Left renal cortex interstitium (tissue), 4 donors: Measurements from ENCODE around the gene NELFCD. TPM values are rescaled to one million over a fixed set of nuclear protein-coding genes. Genes with fewer than 3 reads are reported as not detected.
"Not testable (repeated sequence)": the region's sequence is repeated elsewhere in the genome, so short reads cannot be mapped to it uniquely, and the experiment has no call there.

Experiments
- DNase-seq, 4 donors: peaks; one replicate each; pipeline ENCODE4 v3.0.0-alpha.2; 2013; ENCODE audit warnings: low read depth in 4 of 4, low spot score in 2 of 4, missing footprints in 1 of 4
- polyA plus RNA-seq, 4 donors: library from polyadenylated mRNA; unstranded; fragments of 120-200 nt; gene quantifications; one replicate each; pipeline ENCODE4 v1.2.1, GENCODE V29; 2013; ENCODE audit not compliant: insufficient read length in 4 of 4

NELFCD gene
- polyA plus RNA-seq, 4 donors = 108 to 159 (median 127) TPM

DNA sequence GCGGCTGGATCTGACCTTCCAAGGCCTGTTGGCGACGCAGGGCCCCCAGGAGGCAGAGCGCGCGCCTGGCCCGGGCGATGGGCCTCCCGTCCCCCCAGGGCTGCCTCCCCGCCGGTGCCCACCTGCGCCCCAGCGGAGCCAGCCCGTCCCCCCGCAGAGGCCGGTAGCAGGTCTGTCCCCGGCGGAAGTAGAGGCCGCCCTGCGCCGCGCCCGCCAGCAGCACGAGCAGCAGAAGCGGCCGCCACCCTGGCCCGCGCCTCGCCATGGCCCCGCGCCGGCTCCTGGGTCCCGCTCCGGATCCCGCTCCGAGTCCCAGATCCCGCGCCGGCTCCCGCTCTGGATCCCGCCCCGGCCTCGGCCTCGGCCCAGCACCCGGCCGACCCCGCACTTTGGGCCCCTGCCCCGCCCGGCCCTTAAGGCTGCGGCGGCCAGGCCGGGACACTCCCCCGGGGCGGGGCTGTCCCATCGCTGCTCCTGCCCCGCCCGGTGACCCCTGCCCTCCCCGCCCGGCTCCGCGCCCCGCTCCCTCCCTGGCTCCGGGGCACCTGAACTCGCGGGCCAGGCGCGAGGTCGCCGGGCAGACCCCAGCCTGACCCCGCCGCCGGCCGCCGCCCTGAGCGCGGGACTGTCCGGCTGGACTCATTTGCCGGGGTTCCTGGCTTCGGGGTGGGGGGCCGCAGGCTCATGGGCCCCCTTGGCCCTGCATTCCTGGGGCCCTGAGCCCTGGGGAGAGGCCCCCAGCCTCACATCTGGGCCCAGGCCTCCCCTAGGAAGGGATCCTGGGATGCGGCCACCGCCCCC, 26.0 kb downstream of the NELFCD start, which contains the start of gene CTSZ:
Gene CTSZ (minus strand): TSS at position 391 of the 801 bp plus-strand sequence. CDS start 126 bp downstream, at position 265.
- DNase-seq = peak in 2 of 4 donors; percentile 32 to 34

DNA sequence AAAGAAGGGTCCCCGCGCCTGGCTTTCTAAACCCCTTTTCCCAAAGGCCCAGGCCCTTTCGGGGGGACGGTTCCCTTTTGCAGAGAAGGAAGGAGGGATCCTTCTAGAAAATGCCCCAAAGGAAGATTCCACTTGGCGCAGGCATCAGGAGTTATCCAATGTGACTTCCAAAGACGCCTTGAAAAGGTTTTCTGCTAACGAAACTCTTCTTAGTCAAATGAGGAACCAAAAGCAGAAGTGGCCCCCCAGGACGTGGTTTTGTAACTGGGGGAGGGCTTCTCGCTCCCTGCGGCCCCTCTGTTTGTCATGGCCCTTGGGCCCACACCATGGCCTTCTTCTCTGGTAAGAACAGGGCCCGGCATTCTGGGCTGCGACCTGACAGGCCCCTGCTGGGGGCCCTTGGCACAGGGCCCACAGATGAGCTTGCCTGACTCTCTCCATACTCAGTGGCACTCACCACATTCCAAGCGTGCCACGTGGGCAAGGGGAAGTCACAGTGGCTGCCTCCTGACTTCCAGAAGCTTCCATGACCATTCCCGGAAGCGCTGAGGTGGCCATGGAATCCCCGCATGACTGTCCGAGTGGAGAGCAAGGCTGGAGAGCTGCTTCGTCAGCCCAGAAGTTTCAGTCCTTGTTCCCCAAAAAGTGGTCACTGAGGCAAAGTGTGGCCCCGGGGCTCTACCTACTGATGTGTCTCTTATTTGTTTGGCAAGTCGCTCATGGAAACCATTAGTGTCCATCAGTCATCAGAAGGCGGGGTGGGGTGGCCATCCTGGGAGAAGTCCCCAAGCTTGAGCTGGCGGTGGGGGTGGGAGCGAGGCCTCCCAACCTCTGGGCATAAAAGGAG, 26.8 kb downstream of the NELFCD start:
- DNase-seq = no peak

DNA sequence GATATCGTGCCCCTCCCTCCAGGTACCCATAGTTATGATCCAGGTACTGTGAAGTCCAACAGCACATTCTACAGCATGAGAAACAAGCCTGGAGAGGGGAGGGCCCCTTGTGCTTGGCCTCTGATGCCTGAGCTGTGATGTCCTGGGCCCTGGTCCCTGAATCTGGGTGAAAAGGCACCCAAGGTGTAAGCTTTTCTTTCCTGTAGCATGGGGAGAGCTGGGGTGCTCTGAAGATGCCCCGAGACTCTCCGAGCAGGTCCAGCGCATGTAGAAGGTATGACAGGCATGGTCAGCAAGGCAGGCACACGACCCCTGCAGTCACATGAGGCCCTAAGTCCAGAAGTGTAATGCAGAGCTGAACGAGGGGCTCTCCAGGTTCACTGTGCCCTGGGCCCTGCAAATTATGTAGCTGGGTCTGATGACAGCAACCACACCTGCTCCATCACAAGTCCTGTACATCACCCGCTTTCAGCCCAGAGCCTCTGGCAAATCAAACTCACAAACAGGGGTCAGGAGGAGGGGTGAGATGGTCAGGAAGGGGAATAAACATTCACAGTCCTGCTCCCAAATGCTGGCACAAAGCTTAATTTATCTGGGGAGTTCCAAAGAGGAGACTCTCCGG, 27.8 kb downstream of the NELFCD start:
- no peak for DNase-seq

DNA sequence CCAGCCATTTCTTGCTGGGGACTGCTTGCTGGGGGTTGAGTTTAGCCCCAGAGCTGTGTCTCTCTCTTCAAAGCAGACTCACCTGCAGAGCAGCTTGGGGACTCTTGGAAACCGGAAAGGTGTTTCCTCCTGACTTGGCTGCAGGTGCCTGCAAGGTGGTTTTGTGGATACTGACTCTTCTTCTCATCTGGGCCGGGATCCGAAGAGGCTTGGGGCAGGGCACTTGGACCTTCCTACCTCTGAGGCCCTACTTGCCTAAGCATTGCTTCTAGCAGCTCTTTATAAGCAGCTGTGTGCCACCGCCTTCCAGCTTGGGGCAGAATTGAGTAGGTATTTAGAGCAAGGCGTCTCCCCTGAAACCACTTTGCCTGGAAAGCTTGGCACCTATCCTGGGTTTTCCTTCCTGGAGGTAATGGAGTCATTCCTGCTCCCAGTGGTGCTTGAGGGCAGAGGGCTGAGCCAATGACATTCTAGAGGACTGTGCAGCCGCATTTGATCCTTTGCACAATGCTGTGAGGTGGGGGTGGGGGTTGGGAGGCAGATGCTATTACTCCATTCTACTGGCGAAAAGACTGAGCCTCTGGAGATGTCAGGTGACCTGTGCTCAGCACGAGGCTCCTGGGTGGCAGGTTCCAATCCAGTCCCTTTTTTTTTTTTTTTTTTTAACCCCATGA, 29.4 kb downstream of the NELFCD start:
- DNase-seq = no peak

DNA sequence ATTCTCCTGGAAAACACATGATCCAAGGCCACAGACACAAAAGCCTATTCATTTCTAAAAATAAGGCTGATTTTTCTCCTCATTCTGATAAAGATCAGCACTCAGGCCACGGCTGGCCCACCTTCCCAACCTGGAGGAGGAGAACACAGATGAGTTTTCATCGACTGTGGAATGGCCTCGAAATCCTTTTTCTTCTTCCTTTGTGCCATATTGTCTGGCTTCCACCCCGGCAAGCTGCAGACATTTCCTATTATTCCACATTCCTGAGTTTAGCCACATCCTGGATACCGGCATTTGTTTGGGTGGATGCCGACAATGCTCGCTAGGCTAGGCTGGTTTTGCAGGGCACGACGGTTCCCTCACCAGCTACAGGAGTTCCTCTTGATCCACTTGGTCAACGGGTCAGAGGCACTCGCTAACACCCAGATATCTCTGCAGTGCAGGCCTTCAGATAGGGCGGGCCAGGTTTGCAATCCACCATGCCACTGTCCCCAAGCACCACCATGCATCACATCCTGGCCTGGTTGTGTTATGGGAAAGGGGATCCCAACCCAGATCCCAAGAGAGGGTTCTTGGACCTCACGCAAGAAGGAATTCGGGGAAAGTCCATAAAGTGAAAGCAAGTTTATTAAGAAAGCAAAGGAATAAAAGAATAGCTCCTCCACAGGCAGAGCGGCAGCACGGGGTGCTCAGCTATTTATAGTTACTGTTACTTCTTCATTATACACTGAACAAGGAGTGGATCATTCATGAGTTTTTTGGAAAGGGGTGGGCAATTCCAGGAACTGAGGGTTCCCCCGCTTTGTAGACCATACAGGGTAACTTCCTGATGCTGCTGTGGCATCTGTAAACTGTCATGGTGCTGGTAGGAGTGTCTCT, 30.2 kb downstream of the NELFCD start:
- DNase-seq = no peak

DNA sequence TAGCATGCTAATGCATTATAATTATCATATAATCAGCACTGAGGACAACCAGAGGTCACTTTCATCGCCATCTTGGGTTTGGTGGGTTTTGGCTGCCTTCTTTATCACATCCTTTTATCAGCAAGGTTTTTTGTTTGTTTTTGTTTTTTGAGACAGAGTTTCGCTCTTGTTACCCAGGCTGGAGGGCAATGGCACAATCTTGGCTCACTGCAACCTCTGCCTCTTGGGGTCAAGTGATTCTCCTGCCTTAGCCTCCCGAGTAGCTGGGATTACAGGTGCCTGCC, 30.8 kb downstream of the NELFCD start:
- not testable (repeated sequence) for DNase-seq

DNA sequence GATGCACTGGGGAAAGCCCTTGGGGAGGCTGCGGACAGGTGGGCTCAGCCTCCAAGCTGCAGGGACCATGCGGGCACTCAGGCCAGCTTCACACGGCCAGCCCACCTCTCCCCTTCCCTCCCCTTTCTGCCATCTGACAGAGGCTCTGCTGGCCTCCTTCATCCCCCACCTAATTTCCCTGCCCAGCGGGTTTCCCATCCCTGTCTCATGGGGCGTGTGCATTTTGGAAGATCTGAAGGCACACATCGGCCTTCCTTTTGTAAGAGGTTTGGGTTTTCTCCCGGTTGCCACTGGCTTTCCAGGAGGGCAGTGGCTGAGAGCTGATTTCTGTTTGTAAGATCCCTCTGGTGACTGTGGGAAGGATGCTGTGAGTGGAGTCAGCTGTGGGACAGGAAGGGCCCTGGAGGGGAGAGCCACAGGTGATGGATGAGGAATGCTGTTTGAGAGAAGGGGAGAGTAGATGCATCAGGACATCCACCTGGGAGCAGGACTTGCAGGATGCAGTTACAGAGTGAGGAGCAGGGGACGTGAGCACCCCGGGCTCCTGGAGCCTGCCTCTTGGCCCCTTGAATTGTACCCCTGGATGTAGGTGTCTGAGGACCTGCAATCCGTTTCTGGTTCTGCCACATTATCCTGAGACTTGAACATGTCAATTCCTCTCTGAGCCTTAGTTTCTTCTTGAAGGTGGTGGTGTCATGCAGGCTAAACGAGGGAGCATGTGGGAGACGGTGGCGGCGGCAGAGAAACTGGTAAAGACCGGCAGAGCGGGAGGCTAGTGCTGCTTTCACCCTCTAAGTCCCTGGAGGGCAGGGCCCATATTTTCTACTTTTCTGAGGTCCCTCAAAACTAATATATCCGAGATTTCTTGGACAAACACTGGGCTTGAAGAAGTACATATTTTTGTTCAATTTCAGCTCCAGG, 32.2 kb downstream of the NELFCD start:
- DNase-seq = no peak

DNA sequence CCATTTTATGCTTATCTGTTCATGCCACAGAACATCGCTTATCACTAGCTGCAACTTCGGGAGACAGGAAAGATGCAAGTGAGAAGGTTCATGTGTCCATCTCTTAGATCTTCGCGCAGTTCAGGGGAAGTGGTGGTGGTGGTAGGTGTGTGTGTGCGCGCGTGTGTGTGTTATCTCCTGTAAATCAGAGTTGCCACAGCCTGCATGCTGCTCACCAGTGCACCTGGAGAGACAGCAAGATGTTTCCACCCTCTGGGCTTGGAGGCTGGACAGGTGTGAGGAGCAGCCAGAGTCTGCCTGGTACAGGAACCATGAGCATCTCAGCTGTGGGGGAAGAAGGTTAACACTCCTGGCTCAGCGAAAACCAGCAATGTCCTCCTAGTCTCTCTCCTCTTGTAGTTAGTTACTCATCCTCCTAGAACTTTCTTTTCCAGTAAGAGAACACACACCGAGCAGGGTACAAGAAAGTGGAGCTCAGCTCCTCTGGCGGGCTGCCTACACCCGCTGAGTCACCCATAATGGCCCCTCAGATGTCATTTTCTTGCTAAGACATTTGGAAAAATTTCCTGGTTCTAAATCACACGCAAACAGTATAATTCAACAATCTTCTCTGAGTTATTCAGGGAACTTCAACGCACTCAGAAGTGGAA, 33.0 kb downstream of the NELFCD start:
- DNase-seq = no peak

DNA sequence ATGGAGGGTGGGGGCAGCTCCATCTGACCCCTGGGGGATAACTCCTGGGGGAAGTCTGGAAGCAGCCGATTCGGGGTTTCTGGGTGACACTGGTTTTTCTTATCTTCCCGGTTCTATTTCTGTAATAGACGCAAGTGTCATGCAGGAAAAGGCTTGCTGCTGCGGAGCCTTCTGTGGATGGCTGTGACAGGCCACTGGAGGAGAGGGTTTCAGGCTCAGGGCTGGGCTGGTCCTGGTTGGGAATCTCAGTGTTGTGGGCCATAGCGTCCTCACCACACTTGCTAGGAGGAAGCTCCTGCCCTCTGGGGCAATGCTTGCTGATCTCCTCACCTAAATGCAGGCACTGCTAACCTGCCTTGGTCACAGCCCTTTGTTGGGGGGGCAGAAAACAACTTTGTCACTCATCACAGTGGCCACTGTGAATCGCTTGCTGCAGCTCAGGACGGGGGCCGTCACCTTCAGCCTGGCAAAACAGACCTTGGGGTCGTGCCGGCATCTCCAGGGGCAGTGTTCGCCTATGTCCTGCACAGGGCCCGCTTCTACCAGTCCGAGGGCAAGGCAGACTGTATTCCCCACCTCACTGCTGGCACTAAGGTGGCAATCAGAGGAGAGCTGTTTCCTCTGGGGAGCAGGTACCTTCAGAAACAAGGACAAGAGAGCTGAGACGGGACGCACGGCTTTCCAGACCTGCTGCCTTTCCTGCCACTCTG, 33.8 kb downstream of the NELFCD start:
- no peak for DNase-seq

DNA sequence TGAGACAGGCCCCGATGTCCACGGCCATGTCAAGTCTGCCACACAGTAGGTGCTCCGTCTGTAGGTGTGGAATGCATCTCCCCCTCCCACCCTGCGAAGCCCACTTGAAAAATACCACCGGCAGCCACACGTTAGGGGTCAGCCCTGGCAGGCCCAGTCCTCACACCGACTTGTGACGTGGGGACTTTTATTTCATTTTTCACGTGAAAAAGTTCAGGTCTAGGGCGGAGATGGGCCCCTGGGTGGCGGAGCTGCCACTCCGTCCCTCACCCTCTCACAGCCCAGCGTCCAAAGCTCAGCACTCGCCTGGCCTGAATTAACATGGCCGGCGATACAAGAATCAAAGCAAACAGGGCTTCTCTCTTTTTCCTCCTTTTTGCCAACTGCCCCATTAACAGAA, 34.4 kb downstream of the NELFCD start:
- DNase-seq = no peak

DNA sequence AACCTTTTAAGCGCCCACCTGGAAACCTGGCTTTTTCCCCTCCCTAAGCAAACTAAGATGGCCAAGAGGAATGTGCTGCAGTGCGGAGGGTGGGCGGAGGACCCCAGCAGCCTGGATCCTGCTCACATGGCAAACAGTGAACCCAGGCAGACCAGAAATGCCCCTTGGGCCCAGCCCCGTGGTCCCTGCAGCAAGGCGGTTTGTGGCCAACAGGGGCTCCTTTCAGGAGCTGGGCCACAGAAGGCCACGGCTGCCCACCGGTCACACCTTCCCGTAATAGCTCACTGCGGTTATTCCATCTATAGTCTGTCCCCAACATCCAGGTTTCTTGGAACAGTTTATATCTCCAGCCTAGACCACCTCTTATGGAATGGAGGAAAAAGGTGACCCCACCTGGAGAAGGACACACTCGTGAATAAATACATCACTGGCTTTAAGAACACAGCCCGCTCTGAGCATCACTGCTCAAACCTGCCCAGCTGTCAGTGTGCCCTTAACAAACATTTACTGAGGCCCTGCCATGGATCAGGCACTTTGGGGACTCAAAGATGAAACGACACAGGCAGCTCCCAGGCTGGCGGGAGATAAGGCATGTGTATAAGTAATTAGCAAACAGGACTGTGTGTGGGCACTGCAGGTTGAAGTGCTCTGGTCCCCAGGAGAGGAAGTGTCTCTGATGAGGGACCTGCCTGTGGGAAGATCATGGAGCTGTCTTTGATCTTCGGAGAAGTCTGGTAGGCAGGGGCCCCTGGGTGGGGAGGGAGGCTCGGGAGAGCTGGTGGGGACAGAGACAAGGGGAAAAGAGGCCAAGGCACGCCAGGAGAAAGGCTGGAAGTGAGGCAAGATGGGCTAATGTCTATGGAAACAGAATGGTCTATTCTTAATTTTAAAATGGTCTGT, 35.0 kb downstream of the NELFCD start:
- DNase-seq = no peak

DNA sequence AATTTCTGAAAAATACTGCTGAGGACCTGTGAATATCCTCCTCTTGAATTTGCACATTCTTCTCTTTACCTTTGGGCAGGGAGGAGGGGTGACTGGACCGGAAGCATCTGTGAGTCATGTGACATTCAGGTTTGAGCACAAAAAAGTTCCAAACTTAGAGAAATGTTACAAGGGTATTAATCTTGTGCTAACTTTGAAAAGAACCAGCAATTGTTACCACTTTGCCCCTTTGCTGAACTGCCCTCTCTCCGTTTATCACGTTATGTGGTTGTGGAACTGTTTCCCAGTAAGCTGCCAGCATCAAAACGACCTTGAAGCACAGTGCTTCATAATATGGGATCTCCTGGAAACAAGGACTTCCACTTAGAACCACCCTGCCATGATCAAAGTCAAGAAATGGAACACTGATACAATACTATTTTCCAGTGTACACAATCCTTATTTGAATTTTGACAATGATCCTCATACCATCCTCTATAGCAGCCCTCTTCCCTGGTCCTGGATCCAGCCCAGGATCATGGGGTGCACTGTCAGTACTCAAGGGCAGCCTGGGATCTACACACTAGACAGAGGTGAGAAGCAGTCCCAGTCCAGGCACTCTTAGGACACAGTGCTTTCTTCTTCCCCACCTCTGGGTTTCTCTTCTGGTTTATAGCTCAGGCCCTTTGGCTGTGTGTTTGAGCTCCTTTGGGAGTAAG, 35.9 kb downstream of the NELFCD start:
- no peak for DNase-seq

DNA sequence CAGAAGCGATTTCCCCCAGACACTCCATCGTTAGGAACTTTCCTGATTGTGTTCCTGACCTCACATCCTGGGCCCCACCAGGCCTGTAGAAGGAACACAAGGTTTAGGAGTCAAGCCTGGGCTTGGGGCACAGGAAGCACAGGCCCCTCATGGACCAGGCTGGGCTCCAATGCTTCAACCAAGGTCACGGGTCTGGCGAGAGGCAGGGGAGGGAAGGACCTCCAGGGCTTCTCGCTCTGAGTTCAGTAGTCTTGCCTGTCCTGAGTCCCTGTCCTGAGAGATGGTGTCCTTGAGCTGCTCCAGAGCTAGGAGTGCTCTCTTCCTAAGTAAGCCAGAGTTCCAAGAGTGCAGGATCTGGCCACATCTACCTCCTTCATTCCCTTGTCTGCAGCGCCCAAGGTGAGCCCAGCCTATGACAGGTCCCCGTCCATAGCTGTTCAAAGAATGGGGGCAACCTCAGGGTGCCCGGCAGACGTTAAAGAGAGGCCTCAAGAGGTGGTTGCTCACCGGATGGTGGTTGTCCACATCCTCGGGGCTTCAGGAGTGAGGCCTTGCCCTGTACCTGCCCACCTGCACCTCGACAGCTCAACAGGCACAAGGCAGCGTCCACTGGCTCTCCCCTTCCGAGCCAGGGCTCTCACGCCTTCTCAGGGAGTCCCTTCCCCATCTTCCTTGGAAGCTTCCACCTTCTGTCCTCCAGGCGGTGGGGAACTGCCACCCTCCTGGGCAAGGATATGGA, 36.6 kb downstream of the NELFCD start:
- DNase-seq = no peak

DNA sequence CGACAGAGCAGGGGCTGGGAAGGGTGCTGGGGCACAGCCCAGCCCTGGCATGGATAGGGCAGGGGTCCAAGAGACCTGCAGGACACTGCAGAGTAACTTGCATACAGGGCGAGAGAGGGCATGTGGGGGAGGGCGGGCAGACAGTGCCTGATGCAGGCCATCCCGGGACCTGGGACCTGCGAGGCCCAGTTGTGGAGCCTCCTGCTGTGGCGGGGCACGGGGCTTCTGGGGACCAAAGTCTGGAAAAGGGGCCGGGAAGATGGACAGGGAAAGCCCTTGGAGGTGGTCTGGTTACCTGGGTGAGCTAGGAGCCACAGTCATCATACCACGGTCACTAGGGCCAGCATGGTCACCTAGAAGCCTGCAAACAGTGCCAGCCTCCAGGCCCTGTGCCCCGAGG, 37.8 kb downstream of the NELFCD start:
- no peak for DNase-seq

DNA sequence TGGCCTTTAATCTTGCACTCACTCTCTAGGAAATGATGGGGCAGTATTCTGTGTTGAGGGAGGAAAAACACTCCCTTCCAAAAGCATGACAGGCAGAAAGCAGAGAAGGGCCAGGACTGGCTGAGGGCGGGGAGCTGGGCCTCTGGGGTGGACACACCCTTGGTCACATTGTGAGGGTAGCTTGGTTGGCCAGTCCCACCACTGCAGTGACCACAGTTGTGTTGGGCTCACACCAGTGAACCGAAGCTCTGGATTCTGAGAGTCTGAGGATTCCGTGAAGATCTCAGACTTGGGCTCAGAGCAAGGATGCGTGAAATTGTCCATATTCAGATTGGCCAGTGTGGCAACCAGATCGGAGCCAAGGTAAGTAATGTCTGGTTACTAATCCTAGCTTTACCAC, 38.2 kb downstream of the NELFCD start, which contains the start of gene TUBB1:
Gene TUBB1 (plus strand): TSS at position 213 of the 400 bp plus-strand sequence. CDS start 94 bp downstream, at position 307.
- no peak for DNase-seq
